GM19467 (cell line): ENCODE data around the gene PDZD2.
"Not testable (repeated sequence)": the region's sequence is repeated elsewhere in the genome, so short reads cannot be mapped to it uniquely, and the experiment has no call there.

Experiments
- ATAC-seq: cut with Tn5 transposase; IDR thresholded peaks from one replicate; pipeline ENCODE4 v1.9.1; 2021; ENCODE audit warnings: mild to moderate bottlenecking, moderate library complexity; ENCODE audit not compliant: unreplicated experiment

Gene PDZD2

DNA sequence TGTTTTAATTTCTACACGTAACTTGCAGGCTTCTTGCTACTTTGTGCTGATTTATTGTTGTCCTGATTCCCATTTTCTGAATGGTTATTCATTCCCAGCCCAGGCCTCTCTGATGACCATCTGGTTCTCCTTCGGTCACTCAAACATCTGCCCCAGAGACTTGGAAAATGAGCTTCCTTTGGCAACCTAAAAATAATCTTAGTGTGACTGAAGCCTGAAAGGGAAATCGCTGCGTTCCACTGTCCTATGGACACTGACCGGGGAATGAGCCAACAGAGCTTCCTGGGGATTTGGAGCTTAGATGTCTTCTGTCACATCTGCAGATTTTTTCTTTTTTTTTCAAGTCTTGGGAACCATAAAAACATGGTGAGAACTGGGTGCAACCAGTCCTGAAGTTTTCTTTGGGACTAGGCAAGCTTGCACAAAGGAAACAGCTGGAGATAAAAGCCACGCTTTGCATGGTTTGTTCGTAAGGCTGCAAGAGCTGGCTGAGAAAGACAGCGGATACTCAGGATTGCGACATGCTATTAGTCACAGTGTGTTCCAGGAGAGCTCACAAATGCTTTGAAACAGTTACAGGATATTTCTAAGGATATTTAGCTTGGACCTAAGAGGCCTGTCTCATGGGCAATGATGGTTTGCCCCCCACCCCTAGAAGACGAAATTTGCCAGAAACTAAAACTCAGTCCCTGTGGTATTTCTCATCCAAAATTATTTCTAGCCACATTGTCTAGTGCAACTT is 389.0 kb downstream of the PDZD2 start:
- ATAC-seq = no peak

GRCh38 chr5:32029261-32029660 is 390.3 kb downstream of the PDZD2 start:
- ATAC-seq = no peak

GRCh38 chr5:32029781-32030180 is 390.9 kb downstream of the PDZD2 start:
- no peak for ATAC-seq

DNA sequence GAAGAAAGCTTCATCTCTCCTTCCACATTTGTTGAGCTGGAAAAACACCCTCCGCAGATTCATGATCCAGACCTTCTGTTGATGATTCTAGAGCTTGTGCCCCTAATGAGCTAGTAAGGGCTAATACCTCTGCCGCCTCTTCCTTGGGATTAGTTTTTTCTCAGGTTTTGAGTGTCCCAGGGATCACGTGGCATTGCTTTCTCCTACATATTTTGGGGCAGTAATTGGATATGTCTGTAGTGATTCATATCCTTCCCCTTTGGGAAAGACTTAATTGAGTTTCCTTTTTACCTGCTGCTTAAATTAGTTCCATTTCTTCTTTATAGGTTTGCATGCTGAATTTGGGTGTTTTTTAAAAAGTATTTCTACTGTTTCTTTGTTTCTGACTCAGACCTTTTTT is 391.3 kb downstream of the PDZD2 start:
- no peak for ATAC-seq

DNA sequence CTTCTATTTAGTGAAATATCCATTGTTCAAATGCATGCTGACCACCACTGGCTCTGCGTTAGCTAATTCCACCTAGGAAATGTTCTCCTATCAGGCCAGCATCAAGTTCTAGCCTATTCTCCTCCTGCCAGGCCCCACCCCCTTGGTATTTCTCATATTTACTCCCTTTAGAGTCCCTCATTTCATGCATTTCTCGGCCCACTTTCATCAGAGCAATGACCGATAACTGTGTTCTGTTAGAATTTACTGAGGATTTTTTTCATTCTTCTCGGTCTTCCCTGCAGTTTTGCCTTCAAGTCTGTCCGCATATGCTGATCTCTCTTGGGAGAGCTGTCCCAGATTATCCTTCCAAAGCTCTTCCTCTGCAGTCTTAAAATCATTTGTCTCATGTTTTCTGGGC is 391.8 kb downstream of the PDZD2 start:
- no peak for ATAC-seq

GRCh38 chr5:32031089-32031488 is 392.2 kb downstream of the PDZD2 start:
- no peak for ATAC-seq

DNA sequence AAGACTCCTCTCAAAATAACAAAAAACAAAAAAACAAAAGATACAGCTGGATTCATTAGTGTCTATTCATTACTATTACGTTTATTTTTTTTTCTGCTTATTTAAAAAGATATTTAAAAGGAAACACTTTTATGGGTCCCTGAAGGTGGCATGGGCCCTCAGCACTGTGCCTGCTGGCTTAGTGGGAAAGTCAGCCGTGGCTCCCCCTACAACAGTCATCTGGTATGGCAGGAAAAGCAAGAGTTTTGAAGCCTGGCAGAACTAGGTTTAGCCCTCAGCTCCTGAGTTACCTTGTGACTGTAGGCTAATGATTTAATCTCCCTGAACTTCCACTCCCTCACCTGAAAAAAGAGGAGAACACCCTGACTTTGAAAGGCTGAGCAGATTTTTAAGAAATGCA is 399.6 kb downstream of the PDZD2 start:
- no peak for ATAC-seq

DNA sequence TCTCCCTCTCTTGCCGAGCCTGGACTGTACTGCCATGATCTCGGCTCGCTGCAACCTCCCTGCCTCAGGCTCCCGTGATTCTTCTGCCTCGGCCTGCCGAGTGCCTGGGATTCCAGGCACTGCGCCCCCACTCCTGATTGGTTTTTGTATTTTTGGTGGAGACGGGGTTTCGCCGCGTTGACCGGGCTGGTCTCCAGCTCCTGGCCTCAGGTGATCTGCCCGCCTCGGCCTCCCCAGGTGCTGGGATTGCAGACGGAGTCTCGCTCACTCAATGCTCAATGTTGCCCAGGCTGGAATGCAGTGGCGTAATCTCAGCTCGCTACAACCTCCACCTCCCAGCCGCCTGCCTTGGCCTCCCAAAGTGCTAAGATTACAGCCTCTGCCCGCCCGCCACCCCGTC is 400.2 kb downstream of the PDZD2 start:
- ATAC-seq = not testable (repeated sequence)

- ATAC-seq = not testable (repeated sequence)
These were observed 400.7 kb downstream of the PDZD2 start for GRCh38 chr5:32039601-32040000.

- not testable (repeated sequence) for ATAC-seq
These were observed 401.3 kb downstream of the PDZD2 start for GRCh38 chr5:32040181-32040695.

- ATAC-seq = no peak
These were observed 403.6 kb downstream of the PDZD2 start for GRCh38 chr5:32042551-32042961.

DNA sequence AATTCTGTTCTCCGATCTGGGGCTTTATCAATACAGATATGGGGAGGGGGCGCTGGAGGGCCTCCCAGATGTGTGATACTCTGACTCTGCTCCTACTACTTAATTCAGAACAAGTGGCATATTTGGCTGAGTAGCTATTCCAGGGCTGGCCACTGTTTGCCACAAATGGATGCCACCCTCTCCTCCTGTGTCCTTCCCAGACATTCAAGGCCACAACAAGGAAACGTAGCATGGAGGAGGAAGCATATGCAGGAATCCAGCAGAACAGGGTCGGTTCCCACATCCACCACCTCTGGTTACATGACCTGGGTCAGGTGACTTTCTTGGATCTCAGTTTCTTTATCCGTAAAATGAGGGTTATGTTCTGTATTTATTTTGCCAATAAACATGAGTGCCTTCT is 404.2 kb downstream of the PDZD2 start:
- ATAC-seq = no peak

GRCh38 chr5:32044434-32044833 is 405.5 kb downstream of the PDZD2 start:
- ATAC-seq = no peak

DNA sequence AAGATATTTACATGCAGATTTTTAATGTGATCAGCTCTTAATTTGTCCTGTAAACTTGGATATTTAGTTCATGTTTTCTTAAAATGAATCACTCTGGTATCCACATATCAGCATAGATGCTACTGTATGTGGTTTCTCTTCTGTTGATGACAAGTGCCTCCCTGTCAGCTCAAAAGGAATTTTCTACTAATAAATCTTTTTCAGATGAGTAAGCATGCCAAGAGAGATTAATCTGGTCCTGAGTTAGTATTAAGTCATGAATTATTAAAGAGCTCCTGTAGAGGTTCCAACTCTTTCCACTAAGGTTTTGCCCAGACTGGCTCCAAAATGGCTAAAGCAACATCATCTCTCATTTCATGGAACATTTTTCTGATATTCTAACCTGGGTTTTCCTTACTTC is 406.0 kb downstream of the PDZD2 start:
- ATAC-seq = no peak

DNA sequence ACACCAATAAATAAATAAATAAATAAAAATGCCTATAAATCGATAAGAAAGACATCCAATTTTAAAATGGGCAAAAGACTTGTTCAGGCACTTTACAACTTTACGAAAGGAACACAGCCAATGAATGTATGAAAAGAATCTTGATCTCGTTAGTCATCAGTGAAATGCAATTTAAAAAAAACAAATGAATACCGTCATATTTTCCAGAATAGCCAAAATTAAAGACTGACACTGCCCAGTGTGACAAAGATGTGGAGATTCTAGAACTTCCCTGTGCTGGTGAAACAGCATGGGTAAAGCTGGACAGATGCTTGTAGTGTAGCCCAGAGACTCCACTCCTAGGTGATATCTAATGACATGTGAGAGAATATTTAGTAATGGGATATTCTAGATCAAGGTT is 408.1 kb downstream of the PDZD2 start:
- no peak for ATAC-seq

GRCh38 chr5:32051796-32052195 is 412.9 kb downstream of the PDZD2 start:
- no peak for ATAC-seq

DNA sequence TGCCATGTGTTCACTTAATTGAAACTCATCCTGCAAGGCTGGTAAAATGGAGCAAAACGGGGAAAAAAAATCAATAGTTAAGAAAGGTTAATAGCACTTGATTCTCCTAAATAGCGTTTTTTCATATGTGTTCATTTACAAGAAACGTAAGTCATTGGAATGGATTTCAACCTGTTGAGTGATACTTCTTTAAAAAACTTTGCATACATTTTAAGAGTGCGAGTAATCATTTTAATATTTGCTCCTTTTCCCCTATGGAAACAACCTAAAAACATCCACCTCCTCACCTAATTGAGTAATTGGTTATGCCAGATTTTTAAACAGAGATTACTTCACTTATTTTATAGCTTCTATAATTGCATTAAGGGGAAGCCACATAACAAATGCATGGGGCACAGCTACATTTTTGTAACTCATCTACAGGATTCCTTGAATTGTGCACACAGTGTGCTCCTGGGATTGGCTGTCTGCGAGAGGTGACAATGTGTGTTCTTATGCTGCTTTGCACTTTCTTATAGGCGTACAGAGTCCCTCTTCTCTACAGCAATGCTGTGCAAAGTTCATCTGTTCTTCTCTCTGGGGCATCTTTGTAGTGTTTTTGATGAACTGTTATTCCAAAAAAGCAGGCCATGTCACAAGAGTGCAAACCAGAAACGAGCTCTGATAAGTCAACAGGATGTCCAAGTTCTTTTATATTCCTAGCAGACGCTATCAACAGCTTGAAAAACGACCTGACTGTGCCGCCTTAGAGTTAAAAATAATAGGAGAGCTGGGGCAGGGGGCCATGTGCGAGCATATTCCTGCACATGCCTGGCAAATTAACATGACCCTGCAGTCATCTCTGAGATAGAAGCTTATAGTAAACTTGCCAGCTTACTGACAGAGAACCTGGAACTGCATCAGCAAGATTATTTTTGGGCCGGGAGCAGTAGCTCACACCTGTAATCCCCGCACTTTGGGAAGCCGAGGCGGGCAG is 417.2 kb downstream of the PDZD2 start:
- no peak for ATAC-seq

DNA sequence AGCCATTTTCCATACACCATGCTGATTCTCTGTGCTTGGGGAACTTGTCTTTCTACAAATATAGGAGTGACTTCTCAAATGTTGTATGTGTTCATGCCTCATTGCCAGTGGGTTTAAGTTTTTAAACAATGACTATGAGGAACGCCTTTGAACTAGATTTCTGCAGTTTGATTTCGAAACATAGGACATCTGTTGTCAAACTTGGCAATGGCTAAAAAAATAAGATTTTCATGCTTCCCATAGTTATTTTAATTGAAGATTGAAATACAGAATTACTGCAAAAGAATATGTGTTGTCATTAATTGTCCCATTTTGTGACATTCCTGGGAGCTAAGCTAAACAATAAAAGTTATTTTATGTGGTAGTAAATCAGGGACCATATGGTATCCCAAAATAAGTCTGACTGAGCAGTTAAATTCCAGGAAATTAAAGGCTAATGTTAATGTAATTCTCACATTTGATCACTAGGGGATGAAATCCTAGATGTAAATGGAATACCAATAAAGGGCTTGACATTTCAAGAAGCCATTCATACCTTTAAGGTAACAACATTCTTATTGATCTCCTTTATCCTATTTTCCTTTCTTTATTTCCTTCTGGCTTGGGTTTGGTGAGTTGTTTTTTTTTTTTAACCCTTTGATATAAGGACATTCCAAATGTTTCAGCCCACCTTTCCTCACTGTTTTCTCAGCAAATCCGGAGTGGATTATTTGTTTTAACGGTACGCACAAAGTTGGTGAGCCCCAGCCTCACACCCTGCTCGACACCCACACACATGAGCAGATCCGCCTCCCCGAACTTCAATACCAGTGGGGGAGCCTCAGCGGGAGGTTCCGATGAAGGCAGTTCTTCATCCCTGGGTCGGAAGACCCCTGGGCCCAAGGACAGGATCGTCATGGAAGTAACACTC is 418.5 kb downstream of the PDZD2 start:
- no peak for ATAC-seq

- ATAC-seq = no peak
These were observed 419.2 kb downstream of the PDZD2 start for GRCh38 chr5:32058101-32058500.

- ATAC-seq = no peak
These were observed 420.1 kb downstream of the PDZD2 start for GRCh38 chr5:32058997-32059396.
